8988T (cell line): ENCODE data around the gene LAX1.

Experiments used
- DNase-seq: peaks from one replicate; pipeline ENCODE4 v3.0.0; 2011

The LAX1 gene

DNA sequence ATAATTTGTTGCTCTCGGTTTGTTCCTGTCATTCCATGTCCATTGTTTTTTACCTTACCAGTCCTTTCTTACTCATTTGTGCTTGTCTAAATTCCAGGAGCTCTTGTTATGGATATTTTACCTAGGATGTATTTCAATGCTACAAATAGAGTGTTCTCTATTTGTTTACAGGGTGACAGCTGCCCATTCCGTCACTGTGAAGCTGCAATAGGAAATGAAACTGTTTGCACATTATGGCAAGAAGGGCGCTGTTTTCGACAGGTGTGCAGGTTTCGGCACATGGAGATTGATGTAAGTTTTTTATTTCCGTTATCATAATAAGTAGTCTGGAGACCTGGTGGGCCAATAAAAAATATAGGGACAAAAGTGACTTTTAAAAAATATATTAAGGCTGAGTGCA, 53.4 kb downstream of the LAX1 start:
- no peak for DNase-seq

DNA sequence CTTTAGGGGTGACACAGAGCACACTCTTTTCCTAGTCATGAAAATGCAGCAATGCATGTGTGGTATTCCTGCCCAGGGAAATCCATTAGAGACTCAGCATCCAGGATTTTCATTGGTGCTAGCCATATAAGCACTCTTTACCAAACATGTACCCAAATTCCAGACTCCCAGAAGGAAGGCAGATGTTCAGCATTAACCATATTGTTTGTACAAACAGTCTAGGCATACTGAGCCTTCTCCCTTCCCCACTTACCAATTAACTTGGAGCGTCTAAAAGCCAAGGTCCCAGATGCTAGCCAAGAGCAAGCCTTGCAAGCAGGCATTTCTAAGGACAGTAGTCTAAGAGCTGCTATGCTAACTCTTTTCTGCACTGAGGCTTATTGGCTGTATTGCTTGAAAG, 58.3 kb downstream of the LAX1 start:
- DNase-seq = no peak
